GM12874 (cell line): ENCODE measurements around the gene ATXN10.

Source experiments
- CTCF ChIP-seq: IDR thresholded peaks from 2 replicates; pipeline ENCODE4 v1.5.1; 2011; ENCODE audit warnings: low read depth, mild to moderate bottlenecking, control low read depth, low read length, moderate library complexity; ENCODE audit not compliant: insufficient read depth

Gene ATXN10

GRCh38 chr22:45758603-45759002 lies 87.0 kb downstream of the ATXN10 start:
- no peak for TF ChIP-seq CTCF

- no peak for TF ChIP-seq CTCF
These were observed 89.0 kb downstream of the ATXN10 start for GRCh38 chr22:45760682-45761081.

- no peak for TF ChIP-seq CTCF
These were observed 91.1 kb downstream of the ATXN10 start for GRCh38 chr22:45762545-45763235.

- TF ChIP-seq CTCF, result no peak
These were observed 91.6 kb downstream of the ATXN10 start for GRCh38 chr22:45763236-45763624.

- no peak for TF ChIP-seq CTCF
These were observed 96.9 kb downstream of the ATXN10 start for GRCh38 chr22:45768490-45768889.

- TF ChIP-seq CTCF, result no peak
These were observed 98.1 kb downstream of the ATXN10 start for GRCh38 chr22:45769569-45770210.

- TF ChIP-seq CTCF, result no peak
These were observed 98.9 kb downstream of the ATXN10 start for GRCh38 chr22:45770506-45770905.
